ENCODE measurements around the gene ANGPT4.

- TF ChIP-seq BCLAF1 (IDR thresholded peaks at IDR 0.05), result no peak
- TF ChIP-seq RAD51 (IDR thresholded peaks at IDR 0.05), result no peak
- no peak for TF ChIP-seq SMC3 (IDR thresholded peaks at IDR 0.05; ENCODE audit: borderline replicate concordance, low read length)
- TF ChIP-seq, protein P1, sequence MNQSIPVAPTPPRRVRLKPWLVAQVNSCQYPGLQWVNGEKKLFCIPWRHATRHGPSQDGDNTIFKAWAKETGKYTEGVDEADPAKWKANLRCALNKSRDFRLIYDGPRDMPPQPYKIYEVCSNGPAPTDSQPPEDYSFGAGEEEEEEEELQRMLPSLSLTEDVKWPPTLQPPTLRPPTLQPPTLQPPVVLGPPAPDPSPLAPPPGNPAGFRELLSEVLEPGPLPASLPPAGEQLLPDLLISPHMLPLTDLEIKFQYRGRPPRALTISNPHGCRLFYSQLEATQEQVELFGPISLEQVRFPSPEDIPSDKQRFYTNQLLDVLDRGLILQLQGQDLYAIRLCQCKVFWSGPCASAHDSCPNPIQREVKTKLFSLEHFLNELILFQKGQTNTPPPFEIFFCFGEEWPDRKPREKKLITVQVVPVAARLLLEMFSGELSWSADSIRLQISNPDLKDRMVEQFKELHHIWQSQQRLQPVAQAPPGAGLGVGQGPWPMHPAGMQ (IDR thresholded peaks at IDR 0.05; ENCODE audit: borderline replicate concordance), result no peak
- TF ChIP-seq NBN (IDR thresholded peaks at IDR 0.05), result no peak
- TF ChIP-seq YY1 (IDR thresholded peaks at IDR 0.05; ENCODE audit: low read depth, low read length), result no peak
- TF ChIP-seq, protein P2, sequence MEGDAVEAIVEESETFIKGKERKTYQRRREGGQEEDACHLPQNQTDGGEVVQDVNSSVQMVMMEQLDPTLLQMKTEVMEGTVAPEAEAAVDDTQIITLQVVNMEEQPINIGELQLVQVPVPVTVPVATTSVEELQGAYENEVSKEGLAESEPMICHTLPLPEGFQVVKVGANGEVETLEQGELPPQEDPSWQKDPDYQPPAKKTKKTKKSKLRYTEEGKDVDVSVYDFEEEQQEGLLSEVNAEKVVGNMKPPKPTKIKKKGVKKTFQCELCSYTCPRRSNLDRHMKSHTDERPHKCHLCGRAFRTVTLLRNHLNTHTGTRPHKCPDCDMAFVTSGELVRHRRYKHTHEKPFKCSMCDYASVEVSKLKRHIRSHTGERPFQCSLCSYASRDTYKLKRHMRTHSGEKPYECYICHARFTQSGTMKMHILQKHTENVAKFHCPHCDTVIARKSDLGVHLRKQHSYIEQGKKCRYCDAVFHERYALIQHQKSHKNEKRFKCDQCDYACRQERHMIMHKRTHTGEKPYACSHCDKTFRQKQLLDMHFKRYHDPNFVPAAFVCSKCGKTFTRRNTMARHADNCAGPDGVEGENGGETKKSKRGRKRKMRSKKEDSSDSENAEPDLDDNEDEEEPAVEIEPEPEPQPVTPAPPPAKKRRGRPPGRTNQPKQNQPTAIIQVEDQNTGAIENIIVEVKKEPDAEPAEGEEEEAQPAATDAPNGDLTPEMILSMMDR (IDR thresholded peaks at IDR 0.05 in 2 of 3, conservative IDR thresholded peaks at IDR 0.05 in 1 of 3; ENCODE audit: control insufficient read depth in 2 of 3, extremely low read depth in 1 of 3, insufficient read depth in 1 of 3, low read depth in 3 of 3, low read length in 3 of 3), result no peak
- TF ChIP-seq POLR2AphosphoS2 (IDR thresholded peaks at IDR 0.05; ENCODE audit: low read depth, low read length), result no peak
- TF ChIP-seq POLR2AphosphoS5 (IDR thresholded peaks at IDR 0.05; ENCODE audit: low read length), result no peak
- TF ChIP-seq, protein P3, sequence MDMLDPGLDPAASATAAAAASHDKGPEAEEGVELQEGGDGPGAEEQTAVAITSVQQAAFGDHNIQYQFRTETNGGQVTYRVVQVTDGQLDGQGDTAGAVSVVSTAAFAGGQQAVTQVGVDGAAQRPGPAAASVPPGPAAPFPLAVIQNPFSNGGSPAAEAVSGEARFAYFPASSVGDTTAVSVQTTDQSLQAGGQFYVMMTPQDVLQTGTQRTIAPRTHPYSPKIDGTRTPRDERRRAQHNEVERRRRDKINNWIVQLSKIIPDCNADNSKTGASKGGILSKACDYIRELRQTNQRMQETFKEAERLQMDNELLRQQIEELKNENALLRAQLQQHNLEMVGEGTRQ (IDR thresholded peaks at IDR 0.05; ENCODE audit: borderline replicate concordance, low read depth, low read length), result no peak
- TF ChIP-seq, protein P4, sequence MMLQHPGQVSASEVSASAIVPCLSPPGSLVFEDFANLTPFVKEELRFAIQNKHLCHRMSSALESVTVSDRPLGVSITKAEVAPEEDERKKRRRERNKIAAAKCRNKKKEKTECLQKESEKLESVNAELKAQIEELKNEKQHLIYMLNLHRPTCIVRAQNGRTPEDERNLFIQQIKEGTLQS (IDR thresholded peaks at IDR 0.05; ENCODE audit: borderline replicate concordance, extremely low read depth, low read depth, low read length), result no peak
- no peak for TF ChIP-seq ESRRA (IDR thresholded peaks at IDR 0.05; ENCODE audit: low read length)
These were observed 91.2 kb downstream of the ANGPT4 start for GRCh38 chr20:824916-825315.
